OCI-LY1 (cell line): ENCODE data around the gene SREBF1.

Experiments
- CTCF ChIP-seq: fragments of 200-600 bp; sonication (generic), shearing (Covaris generic); IDR thresholded peaks from 2 replicates; pipeline ENCODE4 v1.5.1; 2017; ENCODE audit warnings: mild to moderate bottlenecking, antibody characterized with exemption, low read length, moderate library complexity, mixed read lengths
- EZH2 ChIP-seq: fragments of 200-600 bp; sonication (generic), shearing (Covaris generic); IDR thresholded peaks from 2 replicates; pipeline ENCODE4 v1.8.0; 2017; ENCODE audit warnings: borderline replicate concordance, mixed run types, mild to moderate bottlenecking, antibody characterized with exemption, low read length, moderate library complexity, mixed read lengths

- TF ChIP-seq CTCF (no peak), EZH2 (no peak)
Measured at GRCh38 chr17:17866425-17866824, 29.6 kb upstream of the SREBF1 start.
